Stimulated activated CD4-positive, alpha-beta T cell treated with anti-CD3 and anti-CD28 coated beads, TNF-alpha, amount 100 ng/mL, for 1 hour (primary cell): ENCODE measurements around the gene FNTB.
A peak's percentile ranks its signal among the peaks of the same experiment; 100 is the strongest.

Experiments
- DNase-seq, 3 donors: peaks; one replicate each; pipeline ENCODE4 v3.0.0-alpha.2; 2020; ENCODE audit warnings: low read depth in 3 of 3, low spot score in 1 of 3

The FNTB gene

DNA sequence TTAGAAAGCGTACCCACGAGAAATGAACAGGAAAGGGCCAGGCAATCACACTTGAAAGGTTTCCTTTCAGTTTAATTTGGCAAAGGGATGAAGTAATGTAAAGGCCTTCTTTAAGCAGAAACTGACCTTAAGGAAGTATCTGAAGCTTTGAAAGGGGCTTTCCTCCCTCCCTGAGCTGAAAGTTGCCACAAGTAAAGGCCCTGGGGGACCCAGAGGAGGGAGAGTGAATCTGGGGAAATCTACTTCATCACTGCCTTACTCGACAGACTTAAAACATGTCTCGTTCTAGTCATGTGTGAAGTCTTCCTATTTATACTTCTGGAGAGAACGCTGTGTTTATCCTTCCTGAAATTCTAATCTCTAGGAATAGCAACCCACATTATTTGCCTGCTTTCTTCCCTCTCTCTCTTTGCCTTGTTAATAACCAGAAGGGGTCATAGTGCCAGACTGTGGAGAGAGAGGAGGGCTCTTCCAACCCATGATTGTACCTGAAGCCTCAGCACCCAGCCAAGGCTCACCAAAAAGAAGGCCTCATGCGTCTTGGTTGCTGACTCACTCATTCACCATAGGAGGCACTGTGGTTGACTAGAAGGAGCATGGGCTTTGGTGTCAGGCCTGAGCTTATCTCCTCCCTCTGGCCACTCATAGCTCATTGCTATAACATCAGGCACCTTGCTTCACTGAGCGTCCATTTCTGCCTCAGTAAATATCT lies 33.9 kb upstream of the FNTB start:
- DNase-seq: no peak

DNA sequence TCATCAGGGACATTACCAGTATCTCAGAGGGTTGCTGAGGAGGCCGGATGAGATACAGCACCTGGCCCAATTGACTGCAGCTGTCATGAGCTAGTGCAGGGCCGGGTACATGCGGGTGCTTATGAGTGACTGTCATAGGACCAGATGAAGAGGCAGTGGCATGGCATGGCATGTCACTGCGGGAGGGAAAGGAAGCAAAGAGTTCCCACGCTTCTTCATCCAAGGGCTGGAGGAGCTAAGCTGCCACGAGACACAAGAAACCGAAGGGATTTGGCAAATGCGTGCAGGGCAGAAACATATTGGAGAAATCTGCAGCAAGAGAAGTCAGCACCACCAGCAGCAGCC lies 33.4 kb upstream of the FNTB start:
- DNase-seq: no peak

DNA sequence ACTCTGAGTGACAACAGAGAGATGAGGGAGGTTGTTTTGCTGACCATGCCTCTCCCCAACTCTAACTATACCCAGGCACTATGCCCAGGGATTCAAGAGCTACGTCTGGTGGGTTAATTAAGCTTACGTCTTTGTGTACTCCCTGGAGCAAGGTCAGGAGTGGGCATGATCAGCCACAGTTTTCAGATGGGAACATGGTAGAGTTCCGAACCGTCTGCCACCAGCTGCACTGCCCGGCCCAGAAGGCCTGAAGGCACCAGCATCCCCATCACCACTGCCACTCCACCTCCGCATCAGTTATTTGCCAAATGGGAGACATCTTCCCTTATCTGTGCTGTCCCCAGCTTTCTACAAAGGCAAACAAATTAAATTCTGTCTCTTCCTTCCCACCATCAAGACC lies 33.0 kb upstream of the FNTB start:
- no peak for DNase-seq

DNA sequence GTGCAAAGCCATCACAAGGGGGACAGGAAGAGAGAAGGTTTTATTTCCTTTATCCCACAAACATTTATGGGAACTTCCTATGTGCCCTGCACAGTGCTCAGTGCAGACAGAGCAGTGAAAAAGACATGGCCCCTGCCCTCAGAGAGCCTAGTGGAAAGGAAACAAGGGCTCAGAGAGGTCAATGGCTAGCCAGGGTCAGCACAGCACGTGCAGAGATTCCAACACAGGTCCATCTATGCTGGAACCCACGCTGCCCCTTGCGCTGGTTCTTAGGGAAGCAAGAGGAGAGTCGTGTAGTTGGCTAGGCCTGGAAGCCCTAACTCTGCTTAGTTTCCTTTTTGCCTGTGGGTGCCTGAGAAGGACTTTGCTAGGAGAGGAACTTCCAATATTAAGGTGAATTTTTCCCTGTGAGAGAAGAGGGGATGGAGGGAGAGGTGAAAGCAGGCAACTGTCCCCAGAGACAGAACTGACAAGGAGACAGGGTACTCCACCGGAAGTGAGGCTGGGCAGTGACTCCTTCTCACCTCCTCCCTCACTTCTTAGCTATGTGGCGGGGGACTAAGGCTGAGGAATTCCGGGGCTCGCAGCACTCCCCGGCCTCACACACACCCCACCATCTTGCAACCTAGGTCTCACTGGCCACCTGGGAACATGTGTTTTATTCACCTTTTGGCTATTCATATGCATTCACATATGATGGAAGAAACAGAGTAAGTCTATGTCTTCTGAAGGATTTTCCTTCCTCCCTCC lies 32.0 kb upstream of the FNTB start:
- DNase-seq: no peak

DNA sequence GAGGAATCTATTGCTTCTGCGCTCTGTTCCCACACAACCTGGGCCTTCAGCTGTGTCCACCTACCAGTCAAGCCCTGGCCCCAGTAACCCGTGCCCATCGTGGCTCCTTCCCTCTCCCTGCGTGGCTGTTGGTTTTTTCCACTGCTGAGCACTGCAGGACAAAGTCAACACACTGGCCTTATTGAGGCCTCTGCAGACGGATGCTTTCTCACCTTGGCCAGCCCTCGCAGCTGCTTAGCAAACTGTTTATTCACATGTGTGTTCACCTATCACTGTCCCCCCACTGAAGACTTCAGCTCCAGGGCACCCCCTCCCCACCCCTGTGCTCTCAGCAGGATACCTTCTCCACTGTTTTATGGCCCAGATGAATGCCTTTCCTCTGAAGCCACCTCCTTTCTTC lies 31.4 kb upstream of the FNTB start:
- DNase-seq: no peak

DNA sequence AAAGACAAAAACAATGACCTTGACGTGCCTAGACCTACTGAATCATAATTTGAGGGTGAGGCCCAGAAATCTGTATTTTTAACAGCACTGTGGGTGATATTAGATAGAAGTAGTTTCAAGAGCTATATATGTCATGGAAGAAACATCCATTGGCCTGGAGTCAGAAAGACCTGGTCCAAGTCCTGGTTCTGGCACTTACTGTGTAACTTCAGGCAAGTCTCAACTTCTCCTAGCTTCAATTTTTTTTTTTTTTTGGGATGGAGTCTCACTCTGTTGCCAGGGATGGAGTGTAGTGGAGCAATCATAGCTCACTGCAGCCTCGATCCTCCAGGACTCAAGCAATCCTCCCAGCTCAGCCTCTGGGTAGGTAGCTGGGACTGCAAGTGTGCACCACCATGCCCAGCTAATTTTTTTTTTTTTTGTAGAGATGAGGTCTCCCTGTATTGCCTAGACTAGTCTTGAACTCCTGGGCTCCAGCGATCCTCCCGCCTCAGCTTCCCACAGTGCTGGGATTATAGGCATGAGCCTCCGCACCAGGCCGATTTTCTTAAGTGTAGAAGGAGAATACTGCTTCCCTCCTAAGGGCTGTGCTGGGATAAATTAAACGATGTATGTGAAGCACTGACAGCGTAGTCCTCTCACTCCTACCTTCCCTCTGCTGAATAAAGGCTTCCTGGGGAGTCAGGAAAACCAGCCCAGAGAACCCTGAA lies 29.8 kb upstream of the FNTB start:
- DNase-seq: no peak

DNA sequence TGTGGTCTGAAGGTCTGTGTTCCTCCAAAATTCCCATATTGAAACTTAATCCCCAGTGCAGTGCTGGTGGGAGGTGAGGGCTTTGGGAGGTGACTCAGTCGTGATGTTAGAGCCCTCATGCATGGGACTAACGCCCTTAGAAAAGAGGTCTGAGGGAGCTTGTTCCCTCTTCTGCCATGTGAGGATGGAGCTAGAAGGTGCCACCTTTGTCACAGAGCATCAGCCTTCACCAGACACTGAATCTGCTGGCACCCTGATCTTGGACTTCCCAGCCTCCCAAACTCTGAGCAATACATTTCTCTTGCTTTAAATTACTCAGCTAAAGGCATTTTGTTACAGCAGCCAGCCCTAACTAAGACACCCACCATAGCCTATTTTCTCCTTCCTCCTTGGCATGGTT lies 28.5 kb upstream of the FNTB start:
- DNase-seq: no peak

DNA sequence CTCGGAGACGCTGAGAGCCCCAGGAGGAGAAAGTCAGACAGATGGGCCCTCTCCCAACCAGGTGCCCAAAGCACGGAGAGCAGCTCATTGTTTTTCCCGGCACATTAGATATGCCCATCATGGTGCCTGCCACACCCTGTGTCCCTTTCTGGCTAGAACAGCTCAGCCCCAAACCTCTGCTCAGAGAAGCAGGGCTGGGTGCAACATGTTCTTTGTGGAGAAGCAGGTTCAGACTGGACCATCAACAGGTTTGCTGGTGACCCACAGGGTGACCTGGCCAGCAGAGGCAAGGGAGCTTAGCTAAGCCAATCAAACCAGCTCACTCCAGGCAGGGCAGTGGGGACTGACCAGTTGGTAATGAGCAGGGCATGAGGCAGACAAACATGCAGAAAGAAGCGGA lies 28.0 kb upstream of the FNTB start:
- DNase-seq: no peak

DNA sequence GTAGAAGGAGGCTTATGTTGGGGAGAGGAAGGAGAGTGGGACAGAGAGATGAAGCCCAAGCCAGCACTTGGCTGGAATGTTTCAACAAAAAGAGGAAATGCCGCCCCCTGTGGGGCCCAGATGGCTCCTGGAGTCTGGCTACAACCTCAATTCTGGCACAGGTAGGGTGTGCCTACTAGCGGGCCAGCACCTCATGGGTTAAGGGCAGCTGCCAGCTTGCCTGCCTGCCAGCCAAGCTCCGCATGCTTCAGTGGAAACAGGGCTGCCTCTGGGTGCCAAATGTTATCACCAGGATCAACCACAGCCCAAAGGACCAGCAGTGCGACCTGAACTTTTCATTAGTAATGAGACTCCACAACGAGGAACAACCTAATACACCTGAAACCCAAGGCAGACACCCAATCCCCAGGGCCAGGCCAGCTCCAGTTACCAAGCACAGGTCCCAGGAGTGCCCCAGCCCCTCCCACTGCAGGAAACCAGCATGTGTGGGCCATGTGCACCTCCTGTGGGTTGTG lies 25.9 kb upstream of the FNTB start:
- DNase-seq: no peak

DNA sequence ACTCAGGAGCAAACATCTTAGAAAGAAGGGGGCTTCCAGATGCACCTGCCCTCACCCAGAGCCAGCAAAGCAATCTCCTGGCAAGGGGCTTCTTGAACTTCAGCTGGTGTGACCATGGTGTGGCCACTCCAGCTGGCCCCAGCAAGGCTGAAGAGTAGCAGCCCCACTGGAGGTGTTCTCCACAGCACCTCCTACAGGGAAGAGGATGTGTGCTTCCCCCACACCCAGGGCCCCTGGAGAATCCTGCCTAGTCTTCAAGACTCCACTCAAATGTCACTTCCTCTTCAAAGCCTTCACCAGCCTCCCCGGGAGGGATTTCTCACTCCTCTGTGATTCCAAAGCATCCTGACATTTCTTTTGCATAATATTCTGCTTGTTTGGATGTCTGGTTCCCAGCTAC lies 23.1 kb upstream of the FNTB start:
- DNase-seq: no peak

DNA sequence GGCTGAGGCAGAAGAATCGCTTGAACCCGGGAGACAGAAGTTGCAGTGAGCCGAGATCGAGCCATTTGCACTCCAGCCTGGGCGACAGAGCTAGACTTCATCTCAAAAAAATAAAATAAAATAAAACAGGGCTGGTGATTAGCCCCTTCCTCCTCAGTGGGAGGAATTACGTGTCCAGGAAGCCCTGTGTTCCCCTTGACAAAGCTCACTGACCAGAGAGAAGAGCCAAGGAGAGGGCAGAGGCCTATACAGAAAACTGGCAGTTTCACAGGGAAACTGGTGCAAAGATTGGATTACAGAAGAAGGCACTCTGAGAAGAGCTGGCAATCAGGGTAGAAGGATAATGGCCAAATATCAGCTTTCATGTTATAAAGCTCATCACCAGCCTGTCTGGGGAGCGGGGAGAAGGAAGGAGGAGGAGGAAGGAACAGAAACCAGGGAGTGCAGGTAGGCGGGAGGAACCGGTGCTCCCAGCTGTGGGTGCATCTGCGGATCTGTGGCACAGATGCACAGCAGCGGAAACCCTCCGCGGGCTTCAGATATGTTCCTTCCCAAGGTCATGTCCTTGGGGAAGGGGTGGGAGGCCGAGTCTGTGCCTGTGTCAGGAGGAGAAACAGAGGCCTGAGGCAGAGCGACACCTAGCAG lies 21.2 kb upstream of the FNTB start:
- no peak for DNase-seq

DNA sequence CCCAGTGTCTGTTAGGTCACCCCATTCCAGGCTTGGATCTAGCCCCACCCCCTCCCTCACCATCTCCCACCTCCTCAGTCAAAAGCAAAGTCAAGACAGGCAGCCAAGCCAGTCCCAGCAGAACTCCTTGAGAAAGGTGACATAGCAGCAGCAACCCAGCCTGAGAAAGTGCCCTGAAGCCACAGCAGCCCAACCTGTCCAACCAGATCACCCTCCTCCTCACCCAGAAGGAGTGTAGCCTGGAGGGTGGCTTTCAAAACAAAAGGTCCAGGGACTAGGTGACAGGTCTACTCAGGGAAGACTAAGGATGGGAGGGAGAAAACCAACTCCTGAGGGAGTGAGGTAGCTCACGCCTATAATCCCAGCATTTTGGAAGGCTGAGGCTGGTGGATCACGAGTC lies 19.7 kb upstream of the FNTB start:
- DNase-seq: no peak

DNA sequence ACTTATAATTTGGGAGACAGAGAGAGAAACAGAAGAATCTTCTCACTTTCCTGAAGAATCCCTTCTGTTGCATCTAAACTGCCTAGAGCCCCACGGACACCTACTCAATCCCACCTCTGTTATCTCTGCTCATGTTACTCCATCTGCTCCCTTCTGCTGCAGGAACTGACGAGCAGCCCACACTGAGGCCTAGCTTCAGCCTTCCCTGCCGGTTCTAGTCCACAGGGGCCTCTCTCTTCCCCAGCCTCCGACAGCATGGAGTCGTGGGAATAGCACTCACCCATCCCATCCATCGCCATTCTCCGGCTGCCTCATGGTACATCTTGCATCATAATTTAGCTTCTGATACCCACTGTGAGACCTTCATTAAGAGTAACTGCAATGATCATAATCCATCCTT lies 18.5 kb upstream of the FNTB start:
- no peak for DNase-seq

DNA sequence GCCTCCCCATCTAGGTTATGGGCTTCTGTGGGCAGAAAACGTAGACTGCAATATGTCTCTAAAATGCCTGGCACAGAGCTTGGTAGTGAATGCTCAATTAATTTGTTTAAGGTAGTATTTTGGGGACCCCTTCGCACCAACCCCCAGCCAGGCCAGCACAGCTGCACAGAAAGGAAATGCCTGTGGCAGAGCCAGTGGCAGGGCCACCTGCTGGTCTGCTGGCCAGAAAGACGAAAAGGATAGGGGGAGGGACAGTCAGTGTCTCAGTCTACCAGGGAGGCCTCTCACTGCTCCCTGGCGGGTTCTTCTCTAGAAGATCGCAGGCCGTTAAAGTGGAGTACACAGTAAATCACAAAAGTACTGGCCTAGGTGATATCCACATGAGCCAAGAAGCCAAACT lies 18.0 kb upstream of the FNTB start:
- no peak for DNase-seq

DNA sequence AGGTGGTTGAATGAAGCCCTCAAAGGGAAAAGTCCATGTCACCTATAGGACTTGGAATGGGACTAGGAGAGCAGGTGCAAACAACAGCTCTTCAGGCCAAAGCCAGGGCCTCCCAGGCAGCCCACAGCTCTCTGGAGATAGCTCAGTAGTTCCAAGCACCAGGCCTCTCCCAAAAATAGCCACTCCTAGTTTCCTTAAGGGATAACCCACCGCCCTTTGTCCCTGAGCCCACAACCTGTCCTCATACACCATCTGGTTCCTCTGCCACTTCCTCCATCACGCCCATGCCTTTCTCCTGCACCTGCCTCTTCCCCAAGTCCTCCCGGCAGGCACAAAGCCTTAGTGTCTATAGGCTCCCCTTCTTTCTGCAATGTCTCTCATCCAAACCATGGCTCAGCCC lies 16.7 kb upstream of the FNTB start:
- DNase-seq: no peak

DNA sequence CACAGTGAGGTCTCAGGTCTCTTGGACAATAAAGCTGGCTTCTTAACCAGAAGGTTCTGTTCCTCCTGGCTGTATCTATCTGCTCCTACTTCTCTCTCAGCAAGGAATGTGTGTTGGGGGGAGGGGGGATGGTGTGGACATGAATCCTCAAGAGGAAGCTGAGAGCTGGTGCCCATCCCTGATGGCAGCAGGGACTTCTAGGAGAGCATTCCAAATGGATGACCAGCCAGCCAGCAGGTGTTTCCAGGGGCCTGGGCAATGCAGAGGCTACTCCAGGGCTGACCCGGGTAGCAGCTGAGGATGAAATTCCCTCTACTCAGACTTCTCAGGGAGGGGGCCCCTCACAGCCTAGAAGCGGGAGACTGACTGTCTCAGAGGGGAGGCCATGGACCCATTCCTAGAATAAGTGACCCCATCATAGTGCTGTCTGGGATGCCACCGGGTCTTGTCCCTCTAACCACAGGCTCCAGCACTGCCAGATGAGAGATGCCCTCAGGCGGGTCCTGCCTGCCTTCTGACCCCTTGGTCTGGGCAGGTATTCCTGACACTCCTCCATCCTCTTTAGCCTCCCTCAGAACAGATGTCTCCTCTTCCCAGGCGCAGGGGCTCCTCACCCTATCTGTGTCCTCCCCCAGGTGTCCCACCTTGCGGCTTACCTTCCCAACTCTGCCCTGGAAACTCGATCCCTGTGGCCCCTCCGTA lies 15.8 kb upstream of the FNTB start:
- no peak for DNase-seq

DNA sequence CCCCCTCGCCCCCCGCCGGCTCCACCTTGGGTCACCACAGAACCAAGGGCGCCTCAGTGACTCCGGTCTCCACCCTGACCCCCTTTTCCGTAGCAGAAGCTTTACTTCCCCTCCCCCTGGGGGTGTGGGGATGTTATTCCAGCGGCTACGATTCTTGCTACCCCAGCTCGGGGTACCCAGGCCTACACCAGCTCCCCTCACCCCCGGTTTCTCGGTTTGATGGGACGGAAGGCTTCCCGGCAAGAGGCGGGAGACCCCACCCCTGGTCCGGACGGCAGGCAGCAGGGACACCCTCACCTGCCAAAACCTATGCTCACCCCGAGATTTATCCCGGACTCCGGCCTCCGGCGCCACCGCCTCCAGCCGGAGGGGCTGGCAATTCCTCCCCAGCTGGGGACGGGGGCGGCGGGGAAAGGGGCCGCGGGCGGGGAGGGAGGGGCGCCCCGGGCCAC lies 15.2 kb upstream of the FNTB start:
- no peak for DNase-seq

DNA sequence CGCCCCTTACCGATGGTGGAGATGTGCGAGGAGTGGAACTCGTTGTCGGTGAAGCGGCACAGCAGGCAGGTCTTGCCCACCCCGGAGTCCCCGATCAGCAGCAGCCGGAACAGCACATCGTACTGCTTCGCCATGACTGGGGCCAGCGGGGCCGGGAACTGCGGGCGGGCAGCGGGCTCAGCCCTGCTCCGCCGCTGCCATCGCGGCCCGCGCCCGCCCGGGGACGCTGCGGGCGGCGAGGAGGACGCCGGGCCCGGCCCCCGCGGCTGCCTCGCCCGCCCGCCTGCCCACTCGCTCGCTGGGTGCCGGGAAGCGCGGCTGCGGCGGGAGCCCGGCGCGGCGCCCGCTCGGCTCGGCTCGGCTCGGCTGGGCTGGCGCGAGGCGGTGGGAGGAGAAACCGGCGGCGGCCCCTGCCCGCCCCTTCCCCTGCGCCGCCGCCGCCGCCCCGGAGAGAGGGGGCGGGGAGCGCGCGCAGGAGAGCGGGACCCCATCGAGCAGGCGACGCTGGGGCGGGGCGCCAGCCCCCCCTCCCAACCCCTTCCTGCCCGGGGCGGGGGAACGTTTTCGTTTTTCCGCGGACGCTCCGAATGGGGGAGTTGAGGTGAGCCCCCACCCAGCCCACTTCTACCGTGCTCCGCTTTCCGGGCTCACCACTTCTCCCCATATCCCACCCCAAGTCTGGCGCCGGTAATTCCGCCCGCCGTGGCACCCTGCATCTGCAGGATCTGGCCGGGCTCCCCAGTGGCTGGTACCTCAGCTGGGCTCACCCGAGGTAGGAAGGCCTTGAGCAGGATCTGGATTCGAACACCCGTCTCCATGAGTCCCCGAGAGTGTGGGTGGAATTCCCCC lies 14.5 kb upstream of the FNTB start, which contains the start of gene RAB15:
RAB15 (minus strand) TSS at position 394 of the 849 bp plus-strand sequence; CDS start at position 134, 260 bp downstream.
- peak in 1 of 3 donors; percentile 17 for DNase-seq

DNA sequence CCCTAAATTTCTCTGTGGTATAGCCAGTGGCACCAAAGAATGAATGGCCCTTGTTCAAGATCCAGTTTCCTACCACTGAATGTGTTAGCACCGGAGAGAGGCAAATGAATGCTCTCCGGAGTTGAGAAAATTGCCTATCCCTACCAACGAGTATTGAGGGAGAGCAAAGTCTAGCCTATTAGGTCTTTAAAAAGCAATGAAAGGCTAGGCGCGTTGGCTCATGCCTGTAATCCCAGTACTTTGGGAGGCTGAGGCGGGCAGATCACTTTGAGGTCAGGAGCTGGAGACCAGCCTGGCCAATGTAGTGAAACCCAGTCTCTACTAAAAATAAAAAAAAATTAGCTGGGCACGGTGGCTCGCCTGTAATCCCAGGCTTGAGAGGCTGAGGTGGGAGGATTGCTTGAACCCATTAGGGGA lies 13.7 kb upstream of the FNTB start:
- no peak for DNase-seq

DNA sequence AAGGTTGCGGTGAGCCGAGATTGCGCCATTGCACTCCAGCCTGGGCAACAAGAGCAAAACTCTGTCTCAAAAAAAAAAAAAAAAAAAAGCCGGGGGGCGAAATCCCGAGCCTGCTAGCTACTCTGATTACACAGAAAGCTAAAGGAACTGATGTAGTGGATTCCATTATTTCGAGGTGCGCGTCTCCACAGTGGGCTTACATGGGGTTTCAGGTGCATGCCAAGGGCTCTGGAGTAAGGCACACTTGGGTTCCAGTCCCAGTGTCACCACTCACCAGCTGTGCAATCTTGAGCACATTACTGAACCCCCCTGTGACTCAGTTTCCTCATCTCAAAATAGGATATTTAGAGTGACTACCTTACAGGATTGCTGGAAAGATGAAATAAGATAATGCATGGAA lies 12.9 kb upstream of the FNTB start:
- DNase-seq: no peak
